ENCODE data around the gene HOXB3. TPM values are rescaled to one million over a fixed set of nuclear protein-coding genes. Genes with fewer than 3 reads are reported as not detected.

HOXB3 gene
- total RNA-seq, 4 donors from 2014 or later = 1.3 to 5.5 (median 2.2) TPM

DNA sequence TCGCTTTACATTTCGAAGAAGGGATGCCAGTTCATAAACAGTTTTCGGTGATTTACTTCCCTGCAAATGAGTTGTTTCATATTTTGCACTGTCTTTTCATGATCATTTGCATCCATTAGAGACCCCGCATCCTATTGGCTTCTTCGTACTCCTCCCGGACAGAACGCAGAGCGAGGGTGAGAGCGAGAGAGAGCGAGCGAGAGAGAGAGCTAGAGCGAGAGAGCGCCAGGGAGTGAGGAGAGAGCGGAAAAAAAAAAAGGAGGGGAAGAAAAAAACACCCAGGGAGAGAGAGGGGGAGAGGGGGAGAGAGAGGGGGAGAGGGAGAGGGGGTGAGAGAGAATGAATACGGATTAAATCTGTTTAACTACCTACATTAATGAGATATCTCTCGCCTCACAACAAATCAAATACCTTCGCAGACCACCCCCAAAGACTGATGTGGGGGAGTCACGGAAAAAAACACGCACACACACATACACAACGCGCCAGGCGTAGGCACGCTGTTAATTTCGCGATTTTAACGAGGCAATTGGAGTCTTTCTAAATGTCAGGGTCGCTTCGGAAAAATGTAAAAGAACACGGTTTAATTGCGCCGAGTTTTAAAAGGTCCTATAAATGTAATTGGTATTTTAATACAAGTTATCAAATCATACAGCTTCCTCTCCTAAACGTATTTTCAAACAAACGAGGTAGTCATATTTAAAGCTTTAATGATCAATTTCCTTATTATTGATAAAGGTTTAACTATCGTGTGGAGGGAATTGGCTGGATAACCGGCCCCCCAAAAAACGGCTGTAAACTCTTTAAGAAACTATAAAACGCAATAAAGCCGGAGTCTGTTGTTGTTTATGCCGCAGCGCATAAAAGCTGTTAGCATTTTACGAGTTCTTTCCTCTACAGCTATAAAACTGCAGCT is 25.3 kb upstream of the HOXB3 start, which contains the start of gene HOXB8:
TSS of gene HOXB8 (minus strand) at position 246 of the 916 bp plus-strand sequence. CDS start 588 bp downstream, outside the sequence.
- peaks cover 4 to 21% of the 10 kb centered on the region in 2 donors for H3K4me1 ChIP-seq
- H3K27ac ChIP-seq = no peak within 1 kb of the TSS
- DNase-seq = no peak
- no peak for ATAC-seq
- intact Hi-C loops (cut with DNase I; ENCODE audit: low total_unique reads) = loop anchor here (5.0 kb wide), 2 partner anchors 278 to 588 kb away; no protein-coding TSS in a partner anchor
- H3K4me3 ChIP-seq = peak within 1 kb of the TSS; percentile 17 to 64 (median 37)
- TF ChIP-seq, protein P1, sequence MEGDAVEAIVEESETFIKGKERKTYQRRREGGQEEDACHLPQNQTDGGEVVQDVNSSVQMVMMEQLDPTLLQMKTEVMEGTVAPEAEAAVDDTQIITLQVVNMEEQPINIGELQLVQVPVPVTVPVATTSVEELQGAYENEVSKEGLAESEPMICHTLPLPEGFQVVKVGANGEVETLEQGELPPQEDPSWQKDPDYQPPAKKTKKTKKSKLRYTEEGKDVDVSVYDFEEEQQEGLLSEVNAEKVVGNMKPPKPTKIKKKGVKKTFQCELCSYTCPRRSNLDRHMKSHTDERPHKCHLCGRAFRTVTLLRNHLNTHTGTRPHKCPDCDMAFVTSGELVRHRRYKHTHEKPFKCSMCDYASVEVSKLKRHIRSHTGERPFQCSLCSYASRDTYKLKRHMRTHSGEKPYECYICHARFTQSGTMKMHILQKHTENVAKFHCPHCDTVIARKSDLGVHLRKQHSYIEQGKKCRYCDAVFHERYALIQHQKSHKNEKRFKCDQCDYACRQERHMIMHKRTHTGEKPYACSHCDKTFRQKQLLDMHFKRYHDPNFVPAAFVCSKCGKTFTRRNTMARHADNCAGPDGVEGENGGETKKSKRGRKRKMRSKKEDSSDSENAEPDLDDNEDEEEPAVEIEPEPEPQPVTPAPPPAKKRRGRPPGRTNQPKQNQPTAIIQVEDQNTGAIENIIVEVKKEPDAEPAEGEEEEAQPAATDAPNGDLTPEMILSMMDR (IDR thresholded peaks at IDR 0.05 in 4 of 5, conservative IDR thresholded peaks at IDR 0.05 in 1 of 5) = no peak
- no peak for TF ChIP-seq POLR2A (IDR thresholded peaks at IDR 0.05)
- no peaks in the 10 kb centered on the region for H3K36me3 ChIP-seq
- in situ Hi-C loops (cut with MboI; ENCODE audit: low sequenced_read_pairs in 4 of 4) = no loop called here
- peaks cover 93 to 97% (median 97%) of the 10 kb centered on the region in 3 donors for H3K27me3 ChIP-seq
- H3K9me3 ChIP-seq = no peaks in the 10 kb centered on the region

DNA sequence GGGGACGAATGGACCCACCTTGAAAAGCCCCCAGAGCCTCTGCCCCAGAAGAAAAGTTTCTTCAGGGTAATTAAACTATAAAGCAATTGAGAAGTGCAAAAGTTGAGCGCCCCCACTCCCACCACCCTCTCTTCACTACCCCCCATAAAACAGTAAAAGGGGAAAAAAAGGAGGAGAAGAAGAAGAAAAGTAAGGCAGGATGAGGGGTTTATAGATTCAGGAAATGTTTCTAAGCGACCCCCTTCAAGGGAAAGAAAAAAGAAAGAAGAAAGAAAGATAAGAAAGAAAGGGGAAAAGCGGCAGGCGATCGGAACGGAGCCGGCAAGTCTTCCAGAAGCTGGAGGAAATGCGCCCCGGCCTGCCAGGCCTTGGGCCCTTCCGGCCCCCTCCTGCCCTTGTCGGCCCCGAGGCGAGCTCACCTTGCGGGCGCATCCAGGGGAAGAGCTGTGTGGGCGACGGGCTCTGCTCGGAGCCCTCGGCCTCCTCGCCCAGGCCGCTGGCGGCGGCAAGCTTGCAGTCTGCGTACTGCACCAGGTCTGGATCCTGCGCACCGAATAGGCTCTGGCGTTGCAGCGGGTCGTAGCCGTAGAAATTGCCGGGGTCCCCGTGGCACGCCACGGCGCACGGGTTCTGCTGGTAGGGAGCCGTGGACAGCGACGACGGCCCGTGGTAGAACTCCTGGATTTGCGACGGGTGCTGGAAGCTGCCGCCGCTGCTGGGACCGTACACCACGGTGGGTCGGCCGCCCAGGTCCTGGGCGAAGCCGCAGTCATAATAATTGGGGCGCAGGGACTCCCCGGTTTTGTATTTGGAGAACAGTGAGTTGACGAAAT is 24.0 kb upstream of the HOXB3 start:
- Histone ChIP-seq H3K27me3 (peaks cover 93 to 97% (median 97%) of the 10 kb centered on the region in 3 donors), H3K4me3 (peak overlapping the region; percentile 17 to 64 (median 37)), H3K9me3 (no peaks in the 10 kb centered on the region), H3K27ac (peak overlapping the region in 2 of 4 donors; percentile 65 to 66), H3K4me1 (peaks cover 4 to 27% of the 10 kb centered on the region in 2 donors), H3K36me3 (no peaks in the 10 kb centered on the region)
- in situ Hi-C loops (cut with MboI; ENCODE audit: low sequenced_read_pairs in 4 of 4) = no loop called here
- DNase-seq = no peak
- no peak for ATAC-seq
- TF ChIP-seq, protein P1 (IDR thresholded peaks at IDR 0.05 in 4 of 5, conservative IDR thresholded peaks at IDR 0.05 in 1 of 5) = no peak
- no peak for TF ChIP-seq POLR2A (IDR thresholded peaks at IDR 0.05)
- intact Hi-C loops (cut with DNase I; ENCODE audit: low total_unique reads) = no loop called here

DNA sequence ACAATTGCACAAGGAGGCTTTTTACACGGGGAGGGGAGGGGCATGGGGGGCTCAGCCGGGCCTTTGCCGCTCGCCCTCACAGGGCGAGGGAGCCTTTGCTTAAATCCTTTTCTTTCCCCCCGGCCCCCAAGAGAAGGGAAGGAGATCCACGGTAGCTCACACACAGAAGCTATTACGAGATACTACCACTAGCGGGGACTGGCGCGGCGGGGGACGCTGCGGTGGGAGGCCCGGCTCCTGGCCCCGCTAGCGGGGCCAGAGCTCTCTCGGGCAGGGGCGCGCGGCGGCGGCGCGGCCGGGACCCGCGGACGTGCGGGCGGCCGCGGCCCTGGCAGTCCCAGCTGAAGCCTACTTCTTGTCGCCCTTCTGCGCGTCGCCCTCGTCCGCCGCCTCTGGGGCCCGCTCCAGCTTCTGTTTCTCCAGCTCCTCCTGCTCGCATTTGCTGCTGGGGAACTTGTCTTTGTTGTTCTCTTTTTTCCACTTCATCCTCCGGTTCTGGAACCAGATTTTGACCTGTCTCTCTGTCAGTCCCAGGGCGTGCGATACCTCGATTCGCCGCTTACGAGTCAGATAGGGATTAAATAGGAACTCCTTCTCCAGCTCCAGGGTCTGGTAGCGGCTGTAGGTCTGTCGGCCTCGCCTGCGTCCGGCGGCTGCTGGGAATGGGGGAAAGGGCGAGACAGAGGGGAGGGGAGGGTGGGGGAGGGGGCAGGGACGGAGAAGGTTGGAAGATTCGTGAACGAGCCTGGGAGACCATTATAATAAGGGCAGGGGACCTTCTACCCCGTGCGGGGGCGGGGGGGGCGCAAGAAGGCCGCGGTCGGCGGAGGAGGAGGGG is 23.0 kb upstream of the HOXB3 start:
- TF ChIP-seq, protein P1 (IDR thresholded peaks at IDR 0.05 in 4 of 5, conservative IDR thresholded peaks at IDR 0.05 in 1 of 5) = peak in 3 of 5 experiments; percentile 13 to 27 (median 22)
- no peak for TF ChIP-seq POLR2A (IDR thresholded peaks at IDR 0.05)
- Histone ChIP-seq H3K9me3 (no peaks in the 10 kb centered on the region), H3K36me3 (no peaks in the 10 kb centered on the region), H3K27me3 (peaks cover 95 to 98% (median 98%) of the 10 kb centered on the region in 3 donors), H3K4me1 (peaks cover 4 to 27% of the 10 kb centered on the region in 2 donors), H3K27ac (peak overlapping the region in 3 of 4 donors; percentile 65 to 66 (median 65)), H3K4me3 (peak overlapping the region; percentile 35 to 64 (median 51))
- in situ Hi-C loops (cut with MboI; ENCODE audit: low sequenced_read_pairs in 4 of 4) (no loop called here), intact Hi-C loops (cut with DNase I; ENCODE audit: low total_unique reads) (no loop called here)
- DNase-seq (no peak), ATAC-seq (peak in 1 of 2 donors; percentile 27)

DNA sequence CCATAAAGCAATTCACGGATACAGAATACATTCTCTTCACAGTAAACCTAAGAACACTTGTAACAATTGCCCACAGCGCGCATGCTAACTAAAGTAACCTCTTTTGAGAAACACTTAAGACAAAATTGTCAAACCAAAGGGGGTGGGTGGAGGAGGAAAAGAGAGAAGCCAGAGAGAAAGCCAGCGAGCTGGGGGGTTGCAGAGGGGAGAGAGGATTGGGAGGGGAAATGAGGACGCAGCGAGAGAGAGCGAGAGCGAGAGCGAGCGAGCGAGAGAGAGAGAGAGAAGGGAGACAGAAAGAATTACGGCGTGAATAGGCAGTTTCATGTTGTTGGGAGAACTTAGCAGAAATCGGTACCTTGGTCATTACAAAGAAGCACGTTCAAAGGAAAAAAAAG is 22.4 kb upstream of the HOXB3 start:
- H3K4me1 ChIP-seq = peaks cover 4 to 27% of the 10 kb centered on the region in 2 donors
- peaks cover 95 to 98% (median 98%) of the 10 kb centered on the region in 3 donors for H3K27me3 ChIP-seq
- in situ Hi-C loops (cut with MboI; ENCODE audit: low sequenced_read_pairs in 4 of 4) (no loop called here), intact Hi-C loops (cut with DNase I; ENCODE audit: low total_unique reads) (no loop called here)
- H3K27ac ChIP-seq = peak overlapping the region in 3 of 4 donors; percentile 65 to 66 (median 65)
- peak overlapping the region; percentile 35 to 64 (median 51) for H3K4me3 ChIP-seq
- no peaks in the 10 kb centered on the region for H3K36me3 ChIP-seq
- TF ChIP-seq, protein P1 (IDR thresholded peaks at IDR 0.05 in 4 of 5, conservative IDR thresholded peaks at IDR 0.05 in 1 of 5) = no peak
- TF ChIP-seq POLR2A (IDR thresholded peaks at IDR 0.05) = no peak
- ATAC-seq (no peak), DNase-seq (no peak)
- H3K9me3 ChIP-seq = no peaks in the 10 kb centered on the region

Measured in gastrocnemius medialis (tissue), 4 donors.